Thoracic aorta (tissue), 2 donors: ENCODE data around the gene CCDC187. TPM values are rescaled to one million over a fixed set of nuclear protein-coding genes. Genes with fewer than 3 reads are reported as not detected.

Source experiments
- ATAC-seq: fragments of 150-250 bp; one replicate; pipeline ENCODE4 v1.8.0; 2017; ENCODE audit warnings: low read depth; ENCODE audit not compliant: insufficient number of reproducible peaks, low FRiP score
- DNase-seq: peaks from one replicate; pipeline ENCODE4 v3.0.0-alpha.2; 2020; ENCODE audit warnings: low spot score
- H3K27ac ChIP-seq, 2 donors: fragments of 200-600 bp; sonication (generic); 1 replicate in 1 of 2; 2 replicates in 1 of 2; pipeline ENCODE4 v1.5.1; 2016; ENCODE audit warnings: mild to moderate bottlenecking in 2 of 2, moderate library complexity in 2 of 2
- H3K27me3 ChIP-seq: fragments of 200-600 bp; sonication (generic); replicated peaks from 2 replicates; pipeline ENCODE4 v1.6.0; 2016; ENCODE audit warnings: mild to moderate bottlenecking; ENCODE audit not compliant: insufficient read depth
- H3K36me3 ChIP-seq: fragments of 200-600 bp; sonication (generic); one replicate; pipeline ENCODE4 v1.5.1; 2016
- H3K4me1 ChIP-seq, 2 donors: fragments of 200-600 bp; sonication (generic); 1 replicate in 1 of 2; 2 replicates in 1 of 2; pipeline versions ENCODE4 v1.5.1 to v1.6.0; 2016; ENCODE audit warnings: low read depth in 2 of 2, mild to moderate bottlenecking in 1 of 2; ENCODE audit not compliant: control insufficient read depth in 1 of 2
- H3K4me3 ChIP-seq: fragments of 200-600 bp; sonication (generic); 2 replicates; pipeline ENCODE4 v1.5.1; 2016; ENCODE audit warnings: mild to moderate bottlenecking
- H3K9me3 ChIP-seq: fragments of 200-600 bp; sonication (generic); 2 replicates; pipeline ENCODE4 v1.5.1; 2016
- total RNA-seq, 2 donors: library from RNA; depleted of rRNA; stranded (reverse); fragments of >200 nt; gene quantifications; one replicate each; pipeline versions ENCODE4 v1.1.0 to v1.2.3, GENCODE V29; 2016
- TF ChIP-seq, protein P1 (sequence below): fragments of 200-600 bp; sonication (generic); IDR thresholded peaks from one replicate; pipeline ENCODE4 v1.5.1; 2019; ENCODE audit warnings: antibody characterized with exemption

Gene CCDC187
- total RNA-seq, 2 donors from 2014 or later = not detected

- H3K36me3 ChIP-seq = peaks cover 25% of the 10 kb centered on the region
- ATAC-seq = no peak
- no peak overlapping the region for H3K27ac ChIP-seq
- no peaks in the 10 kb centered on the region for H3K9me3 ChIP-seq
- H3K4me1 ChIP-seq = no peaks in the 10 kb centered on the region
- H3K4me3 ChIP-seq = no peak overlapping the region
- H3K27me3 ChIP-seq = no peaks in the 10 kb centered on the region
- TF ChIP-seq, protein P1, sequence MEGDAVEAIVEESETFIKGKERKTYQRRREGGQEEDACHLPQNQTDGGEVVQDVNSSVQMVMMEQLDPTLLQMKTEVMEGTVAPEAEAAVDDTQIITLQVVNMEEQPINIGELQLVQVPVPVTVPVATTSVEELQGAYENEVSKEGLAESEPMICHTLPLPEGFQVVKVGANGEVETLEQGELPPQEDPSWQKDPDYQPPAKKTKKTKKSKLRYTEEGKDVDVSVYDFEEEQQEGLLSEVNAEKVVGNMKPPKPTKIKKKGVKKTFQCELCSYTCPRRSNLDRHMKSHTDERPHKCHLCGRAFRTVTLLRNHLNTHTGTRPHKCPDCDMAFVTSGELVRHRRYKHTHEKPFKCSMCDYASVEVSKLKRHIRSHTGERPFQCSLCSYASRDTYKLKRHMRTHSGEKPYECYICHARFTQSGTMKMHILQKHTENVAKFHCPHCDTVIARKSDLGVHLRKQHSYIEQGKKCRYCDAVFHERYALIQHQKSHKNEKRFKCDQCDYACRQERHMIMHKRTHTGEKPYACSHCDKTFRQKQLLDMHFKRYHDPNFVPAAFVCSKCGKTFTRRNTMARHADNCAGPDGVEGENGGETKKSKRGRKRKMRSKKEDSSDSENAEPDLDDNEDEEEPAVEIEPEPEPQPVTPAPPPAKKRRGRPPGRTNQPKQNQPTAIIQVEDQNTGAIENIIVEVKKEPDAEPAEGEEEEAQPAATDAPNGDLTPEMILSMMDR = no peak
- DNase-seq = no peak
These were observed 85.6 kb downstream of the CCDC187 start for GRCh38 chr9:136218271-136218670.

- no peaks in the 10 kb centered on the region for H3K4me1 ChIP-seq
- DNase-seq = no peak
- no peak overlapping the region for H3K4me3 ChIP-seq
- TF ChIP-seq, protein P1 = no peak
- H3K36me3 ChIP-seq = peaks cover 28% of the 10 kb centered on the region
- H3K27ac ChIP-seq = no peak overlapping the region
- no peak for ATAC-seq
- H3K27me3 ChIP-seq = no peaks in the 10 kb centered on the region
- H3K9me3 ChIP-seq = no peaks in the 10 kb centered on the region
These were observed 87.2 kb downstream of the CCDC187 start for GRCh38 chr9:136216541-136217244.

DNA sequence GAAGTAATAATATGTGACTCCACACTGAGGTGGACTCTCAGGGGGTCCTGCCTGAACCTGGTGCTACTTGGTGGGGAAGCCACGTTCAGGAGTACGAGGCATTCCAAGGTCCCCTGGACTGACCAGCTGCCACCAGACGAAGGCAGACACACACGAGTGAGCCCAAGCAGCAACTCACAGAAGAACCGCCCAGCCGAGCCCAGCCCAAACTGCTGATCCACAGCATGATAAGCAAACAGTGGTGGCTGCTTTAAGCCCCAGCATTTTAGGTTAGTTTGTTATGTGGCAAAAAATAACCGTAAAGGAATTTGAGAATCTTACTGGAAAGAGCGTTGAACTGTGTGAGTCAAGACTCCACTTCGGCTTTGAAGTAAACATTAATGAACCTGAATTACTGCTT, 90.2 kb downstream of the CCDC187 start:
- H3K9me3 ChIP-seq = no peaks in the 10 kb centered on the region
- no peaks in the 10 kb centered on the region for H3K27me3 ChIP-seq
- no peak overlapping the region for H3K4me3 ChIP-seq
- H3K36me3 ChIP-seq = peaks cover 26% of the 10 kb centered on the region
- DNase-seq = no peak
- no peaks in the 10 kb centered on the region for H3K4me1 ChIP-seq
- ATAC-seq = no peak
- no peak overlapping the region for H3K27ac ChIP-seq
- TF ChIP-seq, protein P1 = no peak

DNA sequence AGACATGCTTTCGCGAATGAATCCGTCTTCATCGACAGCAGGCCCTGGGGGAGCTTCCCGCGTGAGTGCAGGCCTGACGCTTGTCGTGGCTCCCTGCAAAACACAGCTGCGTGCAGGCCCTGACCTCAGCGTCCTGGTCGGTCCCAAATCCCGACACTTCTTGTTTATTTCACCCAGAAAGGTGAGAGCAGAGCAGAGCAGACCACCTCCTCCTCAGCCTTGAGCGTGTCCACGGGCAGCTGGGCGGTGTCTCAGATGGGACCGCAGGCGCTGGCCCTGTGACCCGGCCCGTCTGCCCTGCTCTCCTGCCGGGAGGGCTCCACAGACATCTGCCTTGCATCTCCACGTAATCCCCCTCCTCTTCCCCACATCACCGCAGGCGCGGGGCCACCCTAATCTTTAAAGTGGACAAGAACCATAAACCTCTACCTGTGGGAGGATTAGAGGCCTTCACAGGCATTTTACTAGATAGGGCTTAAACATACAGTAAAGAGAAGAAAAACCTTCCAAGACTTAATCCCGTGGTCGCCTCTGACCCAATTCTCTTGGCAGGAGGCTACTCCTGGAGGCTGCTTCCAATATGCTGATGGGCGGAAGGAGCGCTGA, 91.4 kb downstream of the CCDC187 start:
- H3K27me3 ChIP-seq = no peaks in the 10 kb centered on the region
- H3K36me3 ChIP-seq = peaks cover 19% of the 10 kb centered on the region
- no peak for DNase-seq
- H3K9me3 ChIP-seq = no peaks in the 10 kb centered on the region
- H3K27ac ChIP-seq = no peak overlapping the region
- no peak for ATAC-seq
- H3K4me1 ChIP-seq = no peaks in the 10 kb centered on the region
- H3K4me3 ChIP-seq = no peak overlapping the region
- TF ChIP-seq, protein P1 = no peak

- Histone ChIP-seq H3K9me3 (no peaks in the 10 kb centered on the region), H3K4me3 (no peak overlapping the region), H3K36me3 (peaks cover 19% of the 10 kb centered on the region), H3K4me1 (no peaks in the 10 kb centered on the region), H3K27ac (no peak overlapping the region), H3K27me3 (no peaks in the 10 kb centered on the region)
- TF ChIP-seq, protein P1 = no peak
- DNase-seq (no peak), ATAC-seq (no peak)
These were observed 92.2 kb downstream of the CCDC187 start for GRCh38 chr9:136211441-136212344.
